ENCODE measurements around the gene CCDC192. TPM values are rescaled to one million over a fixed set of nuclear protein-coding genes. Genes with fewer than 3 reads are reported as not detected.
A peak's percentile ranks its signal among the peaks of the same experiment; 100 is the strongest.

Gene CCDC192
- polyA plus RNA-seq, 1 donor from 2014 or later, result not detected

DNA sequence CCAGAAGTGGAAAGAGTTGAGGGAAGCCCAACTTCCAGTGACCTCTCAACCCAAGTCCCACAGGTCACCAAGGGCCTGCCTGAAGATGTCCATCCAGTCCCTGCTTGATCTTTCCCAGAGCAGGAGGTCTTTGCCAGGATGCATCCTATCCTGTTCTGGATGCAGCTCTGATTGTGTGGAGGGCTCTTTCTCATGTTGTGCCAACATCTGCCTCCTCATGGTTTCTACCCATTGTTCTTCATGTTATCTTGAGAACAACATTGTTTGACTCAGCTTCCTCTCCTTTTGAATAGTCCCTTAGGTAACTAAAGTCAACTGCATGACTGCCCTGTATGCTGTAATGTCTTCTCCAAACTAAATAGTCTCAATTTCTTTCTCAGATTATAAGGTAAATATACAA is 169.3 kb downstream of the CCDC192 start:
- Histone ChIP-seq H3K27ac (ENCODE audit: low read length) (no peak overlapping the region), H3K4me3 (ENCODE audit: low read length) (no peak overlapping the region), H3K36me3 (ENCODE audit: insufficient read depth, low read length) (no peaks in the 10 kb centered on the region), H4K20me1 (ENCODE audit: insufficient read depth) (no peaks in the 10 kb centered on the region), H3F3A (ENCODE audit: insufficient read depth, low read length, poor library complexity, severe bottlenecking) (no peaks in the 10 kb centered on the region), H3K9me2 (ENCODE audit: insufficient read depth, low read length) (no peaks in the 10 kb centered on the region), H3K9me3 (ENCODE audit: low read length) (no peaks in the 10 kb centered on the region), H3K4me2 (ENCODE audit: low read length) (no peak overlapping the region), H3K79me2 (replicated peaks; ENCODE audit: insufficient read depth, low read length) (no peaks in the 10 kb centered on the region), H3K27me3 (ENCODE audit: insufficient read depth, low read depth, low read length) (no peaks in the 10 kb centered on the region), H3K9ac (ENCODE audit: low read length) (no peak overlapping the region), H2AFZ (ENCODE audit: low read depth, low read length) (no peak overlapping the region)
- no peak for TF ChIP-seq TAF1 (IDR thresholded peaks at IDR 0.05; ENCODE audit: low read depth)
- TF ChIP-seq REST (IDR thresholded peaks at IDR 0.05; ENCODE audit: borderline replicate concordance), result no peak
- TF ChIP-seq POLR2AphosphoS5 (IDR thresholded peaks at IDR 0.05), result no peak
- TF ChIP-seq CTCF (IDR thresholded peaks at IDR 0.05; ENCODE audit: poor library complexity, severe bottlenecking), result no peak
- TF ChIP-seq RAD21 (conservative IDR thresholded peaks at IDR 0.05), result no peak
- TF ChIP-seq MXI1 (conservative IDR thresholded peaks at IDR 0.05; ENCODE audit: poor library complexity, severe bottlenecking), result no peak
- TF ChIP-seq EP300 (conservative IDR thresholded peaks at IDR 0.05; ENCODE audit: poor library complexity, severe bottlenecking), result no peak
- TF ChIP-seq SMC3 (conservative IDR thresholded peaks at IDR 0.05; ENCODE audit: poor library complexity), result no peak
- no peak for TF ChIP-seq EZH2 (IDR thresholded peaks at IDR 0.05; ENCODE audit: borderline replicate concordance, insufficient read depth, low read length, poor library complexity, severe bottlenecking)

- peak; percentile 55 for TF ChIP-seq CTCF (IDR thresholded peaks at IDR 0.05; ENCODE audit: poor library complexity, severe bottlenecking)
- no peak for TF ChIP-seq TAF1 (IDR thresholded peaks at IDR 0.05; ENCODE audit: low read depth)
- peak; percentile 64 for TF ChIP-seq RAD21 (conservative IDR thresholded peaks at IDR 0.05)
- TF ChIP-seq MXI1 (conservative IDR thresholded peaks at IDR 0.05; ENCODE audit: poor library complexity, severe bottlenecking), result no peak
- TF ChIP-seq SMC3 (conservative IDR thresholded peaks at IDR 0.05; ENCODE audit: poor library complexity), result peak; percentile 43
- H3K9ac ChIP-seq (ENCODE audit: low read length), result no peak overlapping the region
- peak overlapping the region; percentile 24 for H3K4me3 ChIP-seq (ENCODE audit: low read length)
- no peak overlapping the region for H3K27ac ChIP-seq (ENCODE audit: low read length)
- H3K36me3 ChIP-seq (ENCODE audit: insufficient read depth, low read length), result no peaks in the 10 kb centered on the region
- no peaks in the 10 kb centered on the region for H3K9me3 ChIP-seq (ENCODE audit: low read length)
- H3K27me3 ChIP-seq (ENCODE audit: insufficient read depth, low read depth, low read length), result no peaks in the 10 kb centered on the region
- H2AFZ ChIP-seq (ENCODE audit: low read depth, low read length), result no peak overlapping the region
- H3F3A ChIP-seq (ENCODE audit: insufficient read depth, low read length, poor library complexity, severe bottlenecking), result no peaks in the 10 kb centered on the region
- no peaks in the 10 kb centered on the region for H4K20me1 ChIP-seq (ENCODE audit: insufficient read depth)
- H3K79me2 ChIP-seq (replicated peaks; ENCODE audit: insufficient read depth, low read length), result no peaks in the 10 kb centered on the region
- no peaks in the 10 kb centered on the region for H3K9me2 ChIP-seq (ENCODE audit: insufficient read depth, low read length)
- H3K4me2 ChIP-seq (ENCODE audit: low read length), result no peak overlapping the region
These were observed 172.2 kb downstream of the CCDC192 start for GRCh38 chr5:127875235-127876021.

All from neural cell (in vitro differentiated cells).